Kidney (tissue), 14 donors: ENCODE data around the gene CD109. TPM values are rescaled to one million over a fixed set of nuclear protein-coding genes. Genes with fewer than 3 reads are reported as not detected.

ENCODE experiments used
- DNase-seq, 5 donors: peaks; one replicate each; pipeline ENCODE4 v3.0.0-alpha.2; 2013 to 2020
- FAIRE-seq: peaks from 2 replicates; lab custom pipeline; 2012; peaks lifted over from hg19 to GRCh38; lab: Jason Lieb, UNC
- H3K27ac ChIP-seq, 2 donors: one replicate each; pipeline ENCODE4 v1.7.0; 2013; ENCODE audit warnings: low read depth in 2 of 2, low read length in 2 of 2, inconsistent platforms in 1 of 2
- H3K27me3 ChIP-seq: one replicate; pipeline ENCODE4 v1.7.1; 2013; ENCODE audit warnings: low read length, inconsistent platforms; ENCODE audit not compliant: control insufficient read depth, insufficient read depth
- H3K36me3 ChIP-seq, 3 donors: one replicate each; pipeline versions ENCODE4 v1.7.0 to v1.7.1; 2013; ENCODE audit warnings: low read length in 3 of 3, control low read depth in 1 of 3, inconsistent platforms in 1 of 3; ENCODE audit not compliant: insufficient read depth in 3 of 3, control insufficient read depth in 2 of 3
- H3K4me1 ChIP-seq, 3 donors: one replicate each; pipeline versions ENCODE4 v1.7.0 to v1.7.1; 2013; ENCODE audit warnings: low read length in 3 of 3, inconsistent platforms in 1 of 3, low read depth in 1 of 3; ENCODE audit not compliant: control insufficient read depth in 2 of 3, insufficient read depth in 2 of 3
- H3K4me3 ChIP-seq, 3 donors: one replicate each; pipeline versions ENCODE4 v1.7.0 to v1.8.1; 2013; ENCODE audit warnings: low read length in 3 of 3, control low read depth in 1 of 3, inconsistent platforms in 1 of 3
- H3K9ac ChIP-seq, 3 donors: one replicate each; pipeline versions ENCODE4 v1.7.0 to v1.7.1; 2013; ENCODE audit warnings: low read length in 3 of 3, control low read depth in 1 of 3, inconsistent platforms in 1 of 3
- H3K9me3 ChIP-seq, 3 donors: one replicate each; pipeline versions ENCODE4 v1.7.0 to v1.7.1; 2013; ENCODE audit warnings: low read length in 3 of 3, control low read depth in 1 of 3, inconsistent platforms in 1 of 3; ENCODE audit not compliant: control insufficient read depth in 2 of 3, insufficient read depth in 1 of 3
- intact Hi-C: fragments of 100-400 bp; cut with DNase I; formaldehyde crosslinking; loops from one replicate; pipeline ENCODE4 v1.11.1; 2022
- polyA plus RNA-seq: library from polyadenylated mRNA; stranded (reverse); fragments of 350-450 nt; fragmentation: Illumina TruSeq; extraction: RNeasy Lipid Tissue Mini Kit (QIAGEN cat#74804); gene quantifications from one replicate; pipeline ENCODE4 v1.2.3, GENCODE V29; 2014; ENCODE audit warnings: low read depth, low replicate concordance; ENCODE audit not compliant: insufficient read depth
- total RNA-seq: library from RNA; stranded (reverse); fragmentation: NEBNext Ultra II Directional; extraction: Animal tissue kit (Norgen Biotek cat#: 25700); gene quantifications from one replicate; pipeline ENCODE4 v1.2.1, GENCODE V29; 2021
- TF ChIP-seq, protein P1 (sequence below): IDR thresholded peaks from 3 replicates; pipeline ENCODE4 v1.5.1; 2012; ENCODE audit warnings: mild to moderate bottlenecking, moderate library complexity, borderline replicate concordance; ENCODE audit not compliant: insufficient read depth; ENCODE audit errors: extremely low read depth
- donor health status: control.
- donor health status: control.
- donor health status: control.
- donor health status: control.
- donor health status: control.
- donor health status: DM: yes; HTN: yes; CAD: no.
- donor health status: Normal renal cell carcinoma (clear cell type).

CD109 gene
- total and polyA plus RNA-seq, 2 donors from 2014 or later = 3.7 to 19.0 TPM

DNA sequence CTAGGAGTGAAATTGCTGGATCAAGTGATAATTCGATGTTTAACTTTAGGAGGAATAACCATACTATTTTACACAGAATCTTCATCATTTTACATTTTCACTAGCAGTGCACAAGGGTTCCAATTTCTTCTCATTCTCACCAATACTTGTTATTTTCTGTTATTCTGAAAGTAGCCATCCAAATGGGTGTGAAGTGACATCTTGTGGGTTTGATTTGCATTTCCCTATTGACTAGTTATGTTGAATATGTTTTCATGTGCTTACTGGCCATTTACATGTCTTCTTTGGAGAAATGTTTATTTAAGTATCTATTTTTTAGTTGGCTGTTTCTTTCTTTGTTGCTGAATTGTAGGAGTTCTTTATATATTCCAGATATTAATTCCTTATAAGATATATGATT, 164.3 kb downstream of the CD109 start:
- H3K9ac ChIP-seq = no peak overlapping the region
- FAIRE-seq (no peak), DNase-seq (no peak)
- H3K27ac ChIP-seq = no peak overlapping the region
- no peaks in the 10 kb centered on the region for H3K4me1 ChIP-seq
- H3K36me3 ChIP-seq = no peaks in the 10 kb centered on the region
- H3K27me3 ChIP-seq = no peaks in the 10 kb centered on the region
- intact Hi-C loops = no loop called here
- TF ChIP-seq, protein P1, sequence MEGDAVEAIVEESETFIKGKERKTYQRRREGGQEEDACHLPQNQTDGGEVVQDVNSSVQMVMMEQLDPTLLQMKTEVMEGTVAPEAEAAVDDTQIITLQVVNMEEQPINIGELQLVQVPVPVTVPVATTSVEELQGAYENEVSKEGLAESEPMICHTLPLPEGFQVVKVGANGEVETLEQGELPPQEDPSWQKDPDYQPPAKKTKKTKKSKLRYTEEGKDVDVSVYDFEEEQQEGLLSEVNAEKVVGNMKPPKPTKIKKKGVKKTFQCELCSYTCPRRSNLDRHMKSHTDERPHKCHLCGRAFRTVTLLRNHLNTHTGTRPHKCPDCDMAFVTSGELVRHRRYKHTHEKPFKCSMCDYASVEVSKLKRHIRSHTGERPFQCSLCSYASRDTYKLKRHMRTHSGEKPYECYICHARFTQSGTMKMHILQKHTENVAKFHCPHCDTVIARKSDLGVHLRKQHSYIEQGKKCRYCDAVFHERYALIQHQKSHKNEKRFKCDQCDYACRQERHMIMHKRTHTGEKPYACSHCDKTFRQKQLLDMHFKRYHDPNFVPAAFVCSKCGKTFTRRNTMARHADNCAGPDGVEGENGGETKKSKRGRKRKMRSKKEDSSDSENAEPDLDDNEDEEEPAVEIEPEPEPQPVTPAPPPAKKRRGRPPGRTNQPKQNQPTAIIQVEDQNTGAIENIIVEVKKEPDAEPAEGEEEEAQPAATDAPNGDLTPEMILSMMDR = no peak
- H3K4me3 ChIP-seq = no peak overlapping the region
- no peaks in the 10 kb centered on the region for H3K9me3 ChIP-seq

GRCh38 chr6:73866305-73866704, 170.3 kb downstream of the CD109 start:
- Histone ChIP-seq H3K4me3 (no peak overlapping the region), H3K9ac (no peak overlapping the region), H3K27me3 (no peaks in the 10 kb centered on the region), H3K36me3 (no peaks in the 10 kb centered on the region), H3K27ac (no peak overlapping the region), H3K9me3 (no peaks in the 10 kb centered on the region), H3K4me1 (no peaks in the 10 kb centered on the region)
- DNase-seq (no peak), FAIRE-seq (no peak)
- intact Hi-C loops = no loop called here
- TF ChIP-seq, protein P1 = no peak

DNA sequence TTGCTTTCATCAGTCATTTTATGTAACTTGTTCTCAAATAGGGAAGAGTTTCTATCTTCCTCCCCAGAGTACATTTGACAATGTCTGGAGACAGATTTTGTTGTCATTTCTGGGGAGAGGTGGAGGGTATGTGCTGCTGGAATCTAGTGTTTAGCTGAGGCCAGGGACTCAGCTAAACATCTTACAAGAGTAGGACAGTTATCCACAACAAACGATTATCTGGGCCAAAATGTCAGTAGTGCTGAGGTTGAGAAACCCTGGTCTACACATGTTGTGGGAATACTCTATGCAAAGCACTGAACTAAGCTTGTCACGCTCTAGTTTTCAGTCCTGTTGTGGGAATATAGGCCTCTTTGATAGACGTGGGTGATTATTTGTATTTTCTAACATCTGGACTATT, 171.4 kb downstream of the CD109 start:
- no peaks in the 10 kb centered on the region for H3K27me3 ChIP-seq
- intact Hi-C loops = no loop called here
- H3K27ac ChIP-seq = no peak overlapping the region
- H3K9me3 ChIP-seq = no peaks in the 10 kb centered on the region
- no peak overlapping the region for H3K9ac ChIP-seq
- TF ChIP-seq, protein P1 = no peak
- H3K4me1 ChIP-seq = no peaks in the 10 kb centered on the region
- DNase-seq (no peak), FAIRE-seq (no peak)
- no peak overlapping the region for H3K4me3 ChIP-seq
- H3K36me3 ChIP-seq = no peaks in the 10 kb centered on the region

DNA sequence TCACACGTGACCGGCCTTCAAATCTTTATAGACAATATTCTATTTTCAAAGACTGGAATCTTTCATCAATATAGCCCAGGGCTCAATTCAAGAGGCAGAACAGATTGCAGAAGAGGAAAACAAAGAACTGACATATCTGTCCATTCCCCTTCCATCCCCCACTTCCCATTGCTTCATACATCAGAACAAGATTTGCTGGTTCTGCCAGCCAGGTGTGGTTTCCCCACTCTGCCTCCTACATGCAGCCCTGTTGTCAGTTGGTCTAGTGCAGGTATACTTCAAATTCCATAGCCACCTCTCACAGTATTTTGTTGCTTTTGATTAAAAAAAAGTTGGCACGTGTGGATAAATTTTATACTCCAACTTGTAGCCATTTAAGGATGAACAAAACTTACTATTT, 174.9 kb downstream of the CD109 start:
- TF ChIP-seq, protein P1 = no peak
- intact Hi-C loops = no loop called here
- Histone ChIP-seq H3K27me3 (no peaks in the 10 kb centered on the region), H3K9me3 (no peaks in the 10 kb centered on the region), H3K9ac (no peak overlapping the region), H3K4me3 (no peak overlapping the region), H3K4me1 (no peaks in the 10 kb centered on the region), H3K36me3 (no peaks in the 10 kb centered on the region), H3K27ac (no peak overlapping the region)
- DNase-seq (no peak), FAIRE-seq (no peak)
